Measurements from ENCODE around the gene RNF208.
A peak's percentile ranks its signal among the peaks of the same experiment; 100 is the strongest.

Gene RNF208

DNA sequence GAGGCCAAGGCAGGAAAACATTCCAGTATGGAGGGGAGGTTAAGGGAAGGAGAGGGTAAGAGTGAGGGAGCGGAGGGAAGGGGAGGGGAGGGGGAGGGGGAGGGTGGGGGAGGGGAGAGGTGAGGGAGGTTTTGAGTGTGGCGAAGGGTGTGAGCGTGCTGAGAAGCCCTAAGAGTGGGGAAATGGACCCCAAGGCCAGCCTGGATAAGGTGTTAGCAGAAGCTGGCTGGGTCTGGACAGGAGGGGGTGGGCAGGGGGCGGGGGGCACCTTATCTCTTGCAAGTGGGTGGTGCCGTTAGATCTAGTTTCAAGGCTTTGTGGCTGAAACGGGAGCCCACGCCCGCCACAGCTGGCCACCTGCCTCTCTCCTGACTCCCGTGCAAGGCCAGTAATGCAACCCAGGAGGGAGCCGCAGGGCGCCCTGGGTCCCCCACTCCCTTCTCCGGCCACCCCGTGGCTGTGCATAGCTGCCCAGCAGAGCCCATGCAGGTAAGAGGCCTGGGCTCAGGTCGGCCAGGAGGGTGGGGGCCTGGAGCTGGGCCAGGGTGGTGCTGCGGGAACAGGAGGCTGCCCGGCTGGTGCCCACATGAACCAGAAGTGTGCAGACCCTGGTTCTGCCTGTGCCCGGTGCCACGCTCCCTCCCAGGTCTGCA, 5.9 kb upstream of the RNF208 start:
- DNase-seq (ENCODE audit: low read depth), result no peak

DNA sequence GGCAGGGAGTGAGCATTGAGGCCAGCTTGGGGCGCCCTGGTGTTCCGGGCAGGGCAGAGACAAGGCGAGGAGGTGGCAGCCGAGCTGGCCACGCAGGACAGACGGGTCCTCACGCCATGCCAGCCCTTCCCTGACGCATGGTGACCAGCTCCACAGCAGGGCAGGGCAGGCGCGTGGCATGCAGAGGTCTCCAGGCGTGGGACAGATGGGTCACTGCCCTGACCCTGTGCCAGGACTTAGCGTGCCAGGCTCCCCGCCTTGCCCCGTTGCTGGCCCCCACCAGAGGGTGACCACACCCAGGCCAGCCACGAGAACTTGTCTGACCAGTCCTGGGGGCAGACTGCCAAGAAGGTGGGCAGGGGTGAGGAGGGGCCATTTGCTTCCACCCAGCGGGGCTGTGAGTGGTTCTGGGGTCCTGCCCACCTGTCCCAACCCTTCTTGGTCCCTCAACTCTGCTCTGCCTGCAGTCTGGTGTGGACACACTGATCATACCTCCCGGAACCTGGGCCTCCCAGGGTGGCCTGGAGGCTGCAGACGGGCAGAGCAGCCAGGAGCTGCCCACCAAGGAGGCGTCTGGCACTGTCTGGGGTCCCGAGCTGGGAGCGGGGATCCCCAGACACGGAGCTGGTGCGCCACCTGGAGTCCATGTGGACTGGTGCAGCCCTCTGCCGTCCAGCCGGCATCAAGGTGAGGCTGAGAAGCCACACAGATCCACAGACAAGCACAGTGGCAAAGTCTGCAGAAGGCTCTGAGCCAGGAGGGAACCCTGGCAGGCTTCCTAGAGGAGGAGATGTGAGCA, 5.2 kb upstream of the RNF208 start, which contains the start of gene RNF224:
TSS of gene RNF224 (plus strand) at position 449 of the 799 bp plus-strand sequence. CDS start 834 bp downstream, outside the sequence.
- peak; percentile 75 for DNase-seq (ENCODE audit: low read depth)

DNA sequence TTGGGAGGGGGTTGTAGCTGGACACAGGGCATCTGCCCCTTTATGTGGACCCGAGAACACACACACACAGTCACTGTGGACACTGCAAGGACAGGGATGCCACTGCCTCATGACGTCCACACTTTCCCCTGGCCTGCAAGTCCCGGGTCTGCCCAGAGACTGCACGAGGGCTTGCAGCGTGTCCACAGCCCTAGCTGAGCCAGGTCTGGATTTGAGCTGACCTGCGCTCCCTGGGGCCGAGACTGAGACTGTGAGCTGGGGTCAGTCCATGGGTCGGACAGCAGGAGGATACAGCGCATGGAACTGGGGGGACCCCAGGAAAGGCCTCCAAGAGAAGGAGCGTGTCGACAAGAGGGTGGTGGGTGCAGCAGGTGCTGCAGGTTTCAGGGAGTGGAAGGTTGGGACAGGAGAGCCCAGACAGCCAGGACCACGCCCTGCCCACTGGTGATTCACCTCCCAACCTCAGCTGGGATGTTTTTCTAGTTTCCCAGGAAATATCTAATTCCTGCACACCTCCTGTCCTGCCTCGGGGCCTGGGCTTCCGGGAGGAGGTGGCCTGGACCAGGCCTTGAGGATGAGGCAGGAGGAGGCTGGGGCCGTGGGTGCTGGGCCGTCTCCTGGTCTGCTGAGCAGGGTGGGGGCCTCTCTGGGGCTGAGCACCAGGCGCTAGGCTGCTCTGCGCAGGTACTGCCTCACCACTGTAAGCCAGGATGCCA, 4.5 kb upstream of the RNF208 start:
- DNase-seq (ENCODE audit: low read depth), result no peak

DNA sequence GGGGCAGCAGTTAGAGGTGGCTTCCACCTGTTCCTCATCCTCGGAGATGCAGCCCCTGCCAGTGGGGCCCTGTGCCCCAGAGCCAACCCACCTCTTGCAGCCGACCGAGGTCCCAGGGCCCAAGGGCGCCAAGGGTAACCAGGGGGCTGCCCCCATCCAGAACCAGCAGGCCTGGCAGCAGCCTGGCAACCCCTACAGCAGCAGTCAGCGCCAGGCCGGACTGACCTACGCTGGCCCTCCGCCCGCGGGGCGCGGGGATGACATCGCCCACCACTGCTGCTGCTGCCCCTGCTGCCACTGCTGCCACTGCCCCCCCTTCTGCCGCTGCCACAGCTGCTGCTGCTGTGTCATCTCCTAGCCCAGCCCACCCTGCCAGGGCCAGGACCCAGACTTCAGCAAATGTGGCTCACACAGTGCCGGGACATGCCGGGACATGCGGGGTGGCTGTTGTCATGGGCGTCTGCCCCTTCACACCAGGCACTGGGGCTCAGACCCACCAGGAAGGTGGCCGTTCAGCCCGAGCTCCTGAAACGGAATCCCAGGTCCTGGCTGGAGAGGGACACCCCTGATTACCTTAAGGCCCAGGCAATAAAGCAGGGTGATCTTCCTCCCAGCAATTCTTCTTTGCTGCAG, 3.8 kb upstream of the RNF208 start:
- no peak for DNase-seq (ENCODE audit: low read depth)

DNA sequence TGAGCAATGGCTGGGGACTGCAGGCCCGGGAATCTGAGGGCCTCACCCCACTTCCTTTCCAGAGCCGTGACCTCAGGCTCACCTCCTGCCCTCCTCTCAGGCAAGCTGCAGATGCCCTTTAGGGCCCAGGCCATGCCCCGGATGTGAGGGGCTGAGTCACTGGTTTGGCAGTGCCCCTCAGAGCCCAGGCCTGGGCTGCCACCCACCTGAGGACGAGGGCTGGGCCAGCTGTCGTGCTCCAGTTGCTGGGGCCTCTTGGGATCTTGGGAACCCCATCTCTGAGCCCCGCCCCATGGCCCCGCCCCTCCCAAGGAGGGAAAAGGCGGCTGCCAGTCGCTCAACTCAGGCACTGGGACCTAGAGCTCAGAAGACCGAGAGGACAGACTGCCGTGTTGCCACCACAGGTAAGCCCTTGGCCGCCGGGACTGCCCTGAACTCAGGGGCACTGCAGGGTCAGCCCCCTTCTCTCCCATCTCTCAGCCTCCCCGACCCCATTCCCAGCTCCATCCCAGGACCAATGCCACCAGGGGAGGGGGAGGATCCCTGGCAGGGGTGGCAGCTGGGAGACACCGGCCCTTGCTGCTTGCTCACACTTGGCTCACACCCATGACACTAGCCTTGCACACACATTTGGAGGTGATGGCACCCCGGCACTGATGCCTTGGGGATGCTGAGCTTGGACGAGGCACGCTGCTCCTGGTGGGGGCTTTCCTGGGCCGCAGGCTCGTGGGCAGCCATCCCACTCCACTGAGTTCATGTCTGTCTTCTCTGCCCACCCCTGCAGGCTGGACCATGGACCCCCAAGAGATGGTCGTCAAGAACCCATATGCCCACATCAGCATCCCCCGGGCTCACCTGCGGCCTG, 3.0 kb upstream of the RNF208 start, which contains the start of gene CYSRT1:
TSS of gene CYSRT1 (plus strand) at position 345 of the 865 bp plus-strand sequence. CDS start at position 793, 448 bp downstream.
- no peak for DNase-seq (ENCODE audit: low read depth)

DNA sequence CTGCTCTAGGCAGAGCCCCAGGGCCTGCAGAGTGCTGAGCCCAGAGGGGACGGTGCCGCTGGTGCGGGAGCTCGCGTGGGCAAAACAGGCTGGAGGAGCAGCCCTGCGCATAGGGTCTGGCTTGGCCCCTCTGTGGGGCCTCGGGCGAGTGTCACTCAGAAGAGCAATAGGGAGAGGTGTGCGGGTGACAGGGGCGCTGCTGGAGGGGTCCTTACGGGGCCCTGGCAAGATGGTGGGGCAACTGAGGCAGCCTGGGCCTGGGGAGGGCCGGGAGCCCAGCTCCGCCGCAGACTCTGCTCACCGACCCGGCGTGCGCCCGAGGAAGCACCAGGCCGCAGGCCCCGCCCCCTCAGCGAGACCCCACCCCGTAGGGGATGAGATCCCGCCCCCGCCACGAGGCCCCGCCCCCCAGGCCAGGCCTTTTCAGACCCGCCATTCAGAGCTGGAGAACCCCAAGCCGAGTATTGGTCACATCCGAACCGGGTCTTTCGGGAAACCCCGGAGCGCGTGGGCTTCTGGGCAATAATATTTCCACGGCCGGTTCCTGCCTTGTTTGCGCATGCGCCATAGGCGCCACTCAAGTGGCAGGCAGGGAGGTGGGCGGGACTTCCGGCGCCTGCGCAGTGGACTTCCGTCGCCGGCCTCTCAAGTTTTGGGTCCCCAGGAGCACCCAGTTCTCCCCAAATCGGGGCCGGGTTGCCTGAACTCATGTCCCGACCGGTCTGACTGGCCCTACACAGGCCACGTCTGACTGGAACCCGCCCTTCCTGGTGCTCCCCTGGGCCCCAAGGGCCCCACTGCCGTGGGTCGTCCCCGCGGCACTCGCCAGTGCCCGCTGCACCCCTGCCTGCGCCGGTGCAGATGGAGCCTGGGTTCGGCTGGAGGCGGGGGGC, 1.3 kb upstream of the RNF208 start:
- DNase-seq (ENCODE audit: low read depth), result peak; percentile 97

DNA sequence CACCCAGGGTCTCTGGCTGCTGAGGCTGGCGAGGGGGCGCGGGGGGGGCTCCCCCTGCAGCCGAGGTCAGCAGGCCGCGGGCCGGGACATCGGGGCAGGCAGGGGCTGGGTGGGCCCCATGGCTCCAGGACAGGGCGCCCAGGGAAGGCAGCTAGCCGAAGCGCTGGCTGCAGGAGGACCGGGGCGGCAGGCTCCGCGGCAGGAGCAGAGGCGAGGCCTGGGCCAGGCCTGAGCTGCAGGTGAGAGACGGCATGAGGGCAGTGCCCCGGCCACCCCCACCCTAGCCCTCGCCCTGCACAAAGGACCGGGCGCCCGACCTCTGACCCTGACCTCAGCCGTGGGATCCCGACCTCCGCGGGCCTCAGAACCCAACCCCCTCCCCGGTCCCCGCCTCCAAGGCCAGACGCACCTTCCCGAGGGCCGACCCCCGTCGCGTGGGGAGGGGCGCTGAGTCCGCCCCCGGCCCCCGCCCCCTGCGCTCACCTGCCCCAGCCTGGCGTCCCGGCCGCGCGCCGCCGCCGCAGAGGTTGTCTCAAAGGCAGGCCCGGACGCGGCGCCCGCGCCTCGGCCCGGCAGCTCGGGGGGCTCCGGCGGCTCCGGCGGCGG, 431 bp downstream of the RNF208 start:
- DNase-seq (ENCODE audit: low read depth), result no peak

DNA sequence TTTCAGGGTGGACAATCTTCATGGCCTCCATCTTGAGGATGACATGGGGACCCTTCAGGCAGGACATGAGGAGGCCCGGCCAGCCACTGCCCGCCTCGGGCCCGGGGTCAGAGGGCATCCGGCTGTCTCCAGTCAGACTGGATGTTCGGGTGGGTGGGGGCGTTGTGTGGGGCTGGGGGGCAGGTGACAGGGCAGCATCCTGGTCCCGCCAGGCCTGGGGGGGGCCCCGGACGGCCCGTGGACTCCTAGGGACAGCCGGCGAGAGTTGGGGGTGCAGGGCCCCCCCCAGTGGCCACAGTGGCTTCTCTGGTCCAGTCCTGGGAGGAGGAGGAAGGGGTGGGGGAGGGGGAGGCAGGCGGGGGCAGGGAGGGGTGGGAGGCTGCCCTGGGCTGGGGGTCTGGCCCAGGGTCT, 940 bp downstream of the RNF208 start:
- DNase-seq (ENCODE audit: low read depth), result no peak

DNA sequence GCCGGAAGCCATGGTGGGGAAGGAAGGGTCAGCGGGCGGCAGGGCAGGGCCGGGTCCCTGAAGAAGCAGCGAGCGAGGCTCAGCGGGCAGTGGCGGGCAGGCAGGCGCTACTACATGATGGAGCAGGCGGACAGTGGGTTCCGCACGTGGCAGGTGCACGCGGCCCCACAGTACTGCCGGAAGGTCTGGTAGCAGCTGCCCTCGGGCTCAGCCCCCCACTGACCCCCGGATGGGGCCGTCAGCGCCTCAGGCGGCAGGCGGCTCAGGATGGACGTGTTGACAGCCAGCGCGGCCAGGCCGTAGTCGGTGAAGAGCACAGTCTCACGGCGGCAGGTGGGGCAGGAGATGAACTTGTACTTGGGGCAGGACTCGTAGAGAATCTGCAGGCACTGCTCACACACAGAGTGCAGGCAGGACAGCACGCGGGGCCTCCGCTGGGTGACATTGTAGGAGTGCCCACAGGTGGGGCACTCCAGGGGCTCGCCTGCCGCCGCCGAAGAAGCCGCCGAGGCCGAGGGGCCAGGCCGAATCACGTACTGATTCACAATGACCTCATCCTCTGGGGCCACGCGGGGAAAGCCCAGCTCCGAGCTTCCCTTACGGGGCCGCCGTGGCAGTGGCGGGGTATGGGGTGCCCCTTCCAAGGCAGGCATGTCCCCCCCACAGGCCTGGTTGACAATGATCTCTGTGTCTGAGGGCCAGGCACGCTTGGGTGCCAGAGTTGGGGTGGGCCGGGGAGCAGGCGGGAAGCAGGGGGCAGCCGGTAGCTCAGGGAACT, 1.5 kb downstream of the RNF208 start:
- no peak for DNase-seq (ENCODE audit: low read depth)

DNA sequence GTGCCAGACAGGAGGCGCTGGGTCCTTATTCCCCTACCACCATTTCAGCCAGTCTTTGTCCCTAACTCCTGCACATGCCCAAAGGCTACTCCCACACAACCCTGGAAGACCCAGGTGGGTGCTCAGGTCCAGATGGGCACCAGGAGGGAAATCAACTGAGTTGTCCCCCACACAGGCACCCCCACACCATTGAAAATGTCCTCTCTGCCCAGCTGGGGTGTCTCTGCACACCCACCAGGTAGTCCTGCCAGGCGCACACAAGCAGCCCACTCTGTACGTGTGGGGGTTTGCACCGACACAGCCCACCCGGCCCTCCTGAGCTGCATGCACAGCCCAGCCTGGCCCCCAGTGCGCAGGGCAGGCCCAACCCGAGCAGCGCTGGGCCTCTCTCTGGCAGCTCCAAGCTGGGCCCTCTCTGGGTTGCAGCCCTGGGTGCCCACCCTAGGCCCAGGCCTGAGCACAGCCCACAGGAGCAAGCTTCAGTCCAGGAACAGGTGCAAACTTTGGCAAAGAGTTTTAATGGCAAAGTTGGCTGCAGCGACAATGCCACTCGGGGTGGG, 2.2 kb downstream of the RNF208 start:
- no peak for DNase-seq (ENCODE audit: low read depth)

DNA sequence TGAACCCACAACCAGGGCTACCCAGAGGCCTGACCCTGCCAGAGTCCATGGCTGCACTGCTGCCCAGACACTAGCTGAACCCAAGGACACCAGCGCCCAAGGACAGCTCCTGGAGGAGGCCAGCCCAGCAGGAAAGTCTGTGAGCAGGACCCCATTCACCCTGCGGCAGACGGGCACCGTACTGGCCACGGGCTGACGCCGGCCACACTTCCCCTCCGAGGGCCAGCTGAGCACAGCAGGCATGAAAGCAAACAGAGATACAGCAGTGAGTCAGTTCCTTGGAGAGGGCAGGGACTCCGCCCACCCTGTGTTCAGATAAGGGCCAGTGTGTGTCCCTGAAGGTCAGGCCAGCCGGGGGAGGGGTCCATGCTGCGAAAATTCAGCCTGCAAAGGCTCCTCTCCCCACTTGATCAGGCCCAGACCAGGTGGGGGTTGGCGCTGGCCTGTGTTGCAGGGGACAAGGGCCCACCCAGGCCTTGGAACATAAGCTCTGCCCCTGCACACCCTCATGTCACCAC, 3.2 kb downstream of the RNF208 start:
- DNase-seq (ENCODE audit: low read depth), result no peak

DNA sequence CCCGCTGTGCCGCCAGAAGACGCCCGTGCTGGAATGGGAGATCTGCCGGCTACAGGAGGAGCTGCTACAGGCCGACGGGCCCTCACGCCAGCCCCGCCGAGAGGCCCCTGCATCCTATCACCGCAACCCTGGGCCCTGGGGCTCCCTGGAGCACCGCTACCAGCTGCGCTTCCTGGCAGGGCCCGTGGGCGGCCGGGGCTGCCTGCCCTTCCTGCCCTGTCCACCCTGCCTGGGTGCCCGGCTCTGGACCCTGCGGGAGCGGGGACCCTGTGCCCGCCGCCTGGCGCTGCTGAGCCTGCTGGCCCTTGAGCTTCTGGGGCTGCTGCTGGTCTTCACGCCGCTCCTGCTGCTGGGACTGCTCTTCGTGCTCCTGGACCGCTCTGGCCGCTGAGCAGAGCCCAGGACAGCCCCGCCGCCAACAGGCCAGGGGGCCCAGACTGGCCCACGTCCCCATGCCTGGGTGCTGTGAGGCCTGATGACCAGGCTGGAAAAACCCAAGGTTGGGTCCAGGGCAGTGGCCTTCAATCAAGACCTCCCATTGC, 3.8 kb downstream of the RNF208 start:
- DNase-seq (ENCODE audit: low read depth), result no peak

DNA sequence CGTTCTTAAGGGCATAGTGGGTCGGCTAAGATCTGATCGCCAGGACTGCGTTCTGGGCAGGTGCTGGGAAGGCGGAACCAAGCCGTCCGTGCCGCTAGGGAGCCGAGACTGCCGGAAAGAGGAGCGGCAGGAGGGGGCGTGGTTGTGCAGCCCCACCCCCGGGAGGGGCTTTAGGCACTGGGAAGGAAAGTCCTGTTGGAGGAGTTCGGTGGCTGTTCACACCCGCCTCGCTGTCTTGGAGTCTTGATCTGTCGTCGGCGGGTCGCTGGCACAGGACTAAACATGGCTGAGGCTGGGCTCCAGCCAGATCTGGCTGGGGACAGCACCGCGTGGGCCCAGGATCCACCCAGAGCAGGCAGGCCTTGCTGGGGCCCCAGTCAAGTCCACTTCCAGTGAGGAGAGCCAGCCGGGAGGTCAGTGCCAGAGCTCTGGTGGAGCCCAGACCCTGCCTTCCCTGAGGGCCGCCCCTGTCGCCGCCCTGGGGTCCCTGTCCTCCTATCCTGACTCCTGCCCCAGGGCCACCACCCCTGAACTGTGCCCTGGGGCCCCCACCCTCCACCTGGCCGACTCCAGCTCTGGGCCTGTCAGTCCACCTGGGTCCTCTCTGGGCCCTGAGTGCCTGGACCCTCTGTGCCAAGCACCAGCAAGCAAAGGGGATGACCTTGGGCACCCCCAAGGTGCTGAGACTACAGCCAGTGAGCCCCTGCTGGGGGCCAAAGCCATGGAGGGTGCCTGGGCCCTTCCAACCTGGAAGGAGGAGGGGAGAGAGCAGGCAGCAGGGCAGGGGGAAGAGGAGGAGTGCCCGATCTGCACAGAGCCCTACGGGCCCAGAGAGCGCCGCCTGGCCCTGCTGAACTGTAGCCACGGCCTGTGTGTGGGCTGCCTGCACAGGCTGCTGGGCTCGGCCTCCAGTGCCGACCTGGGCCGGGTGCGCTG, 4.5 kb downstream of the RNF208 start:
- no peak for DNase-seq (ENCODE audit: low read depth)

DNA sequence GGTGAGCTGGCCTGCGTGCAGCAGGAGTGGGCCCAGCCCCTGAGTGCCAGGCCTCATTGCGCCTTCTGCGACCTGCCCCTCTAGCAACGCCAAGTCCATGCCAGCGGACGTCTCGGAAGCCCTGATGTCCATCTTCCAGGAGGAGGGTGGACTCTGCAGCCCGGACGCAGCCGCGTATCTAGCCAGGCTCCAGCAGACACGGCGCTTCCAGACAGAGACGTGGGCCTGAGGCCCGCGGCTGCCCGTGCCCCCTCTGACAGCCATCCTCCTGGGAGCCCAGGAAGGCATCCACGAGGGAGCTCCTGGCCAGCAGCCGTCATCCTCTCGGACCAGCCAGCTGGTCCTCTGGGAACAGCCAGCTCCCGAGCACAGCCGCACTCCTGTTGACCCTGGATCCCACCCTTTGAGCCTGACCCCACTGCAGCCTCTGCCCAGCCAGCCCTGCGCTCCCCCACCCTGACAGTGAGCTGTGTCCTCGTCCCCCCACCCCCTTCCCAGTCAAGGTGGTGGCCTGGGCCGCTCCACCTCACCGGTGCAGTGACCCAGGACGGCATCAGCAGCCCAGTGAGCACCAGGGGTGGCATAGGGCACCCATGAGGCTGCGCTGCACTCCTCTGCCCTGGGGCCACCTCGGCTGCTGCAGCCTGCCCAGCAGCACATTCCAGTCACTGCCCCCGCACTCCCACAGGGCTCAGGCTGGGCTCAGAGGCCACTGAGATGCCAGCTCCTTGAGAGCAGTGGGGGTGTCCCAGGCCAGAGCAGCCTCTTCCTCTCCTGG, 5.7 kb downstream of the RNF208 start:
- DNase-seq (ENCODE audit: low read depth), result no peak

DNA sequence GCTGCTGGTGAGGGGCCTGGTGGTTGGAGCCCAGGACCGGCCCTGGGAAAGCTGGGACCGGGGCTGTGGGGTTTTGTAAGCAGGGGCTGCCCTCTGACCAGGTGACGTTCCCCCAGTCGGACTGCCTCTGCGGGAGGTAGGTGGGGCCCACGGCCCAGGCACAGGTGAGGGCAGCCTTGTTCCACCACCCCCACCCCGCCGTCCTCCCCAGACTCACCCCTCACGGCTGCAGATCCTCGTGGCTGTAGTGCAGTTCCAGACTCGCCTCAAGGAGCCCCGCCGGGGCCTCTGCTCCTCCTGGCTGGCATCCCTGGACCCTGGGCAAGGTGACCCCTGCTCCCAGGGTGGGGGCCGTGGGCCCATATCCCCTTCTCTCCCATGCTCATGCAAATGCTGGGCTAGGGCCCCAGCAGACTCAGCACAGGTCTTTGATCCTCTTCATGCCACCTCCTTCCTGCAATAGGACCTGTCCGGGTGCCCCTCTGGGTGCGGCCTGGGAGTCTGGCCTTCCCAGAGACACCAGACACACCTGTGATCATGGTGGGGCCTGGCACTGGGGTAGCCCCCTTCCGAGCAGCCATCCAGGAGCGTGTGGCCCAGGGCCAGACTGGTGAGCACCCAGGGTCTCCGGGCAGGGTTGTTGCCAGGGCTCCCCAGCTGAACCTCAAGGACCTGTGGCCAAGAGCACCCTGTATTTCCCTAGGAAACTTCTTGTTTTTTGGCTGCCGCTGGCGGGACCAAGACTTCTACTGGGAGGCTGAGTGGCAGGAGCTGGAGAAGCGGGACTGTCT, 6.6 kb downstream of the RNF208 start:
- no peak for DNase-seq (ENCODE audit: low read depth)

All from stimulated activated CD8-positive, alpha-beta memory T cell treated with anti-CD3 and anti-CD28 coated beads, Interleukin-4, amount 100 ng/mL, for 24 hours (primary cell).